HG03135 (cell line): ENCODE results near the gene SPATS2.

Experiments used
- ATAC-seq: cut with Tn5 transposase; IDR thresholded peaks from one replicate; pipeline ENCODE4 v1.9.1; 2021; ENCODE audit warnings: mild to moderate bottlenecking, moderate library complexity; ENCODE audit not compliant: unreplicated experiment

SPATS2 gene

DNA sequence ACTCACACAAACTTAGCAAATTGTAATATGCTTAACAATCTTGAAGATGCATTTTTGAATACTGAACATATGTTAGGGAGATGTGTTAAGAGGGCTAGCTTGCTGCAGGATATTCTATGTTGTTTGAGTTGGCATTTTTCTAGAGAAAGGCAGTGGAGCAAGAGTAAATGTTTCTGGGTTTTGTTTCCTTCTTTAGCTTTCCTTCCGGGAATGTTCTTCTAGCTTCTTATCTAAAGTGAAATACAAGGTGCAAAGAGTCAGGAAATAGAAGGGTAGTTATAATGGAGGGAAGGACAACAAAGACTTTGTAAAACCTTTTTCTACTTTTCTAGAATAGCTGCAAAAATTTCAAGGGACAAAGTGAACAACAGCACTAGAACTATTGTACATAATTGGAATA, 94.0 kb downstream of the SPATS2 start:
- no peak for ATAC-seq

DNA sequence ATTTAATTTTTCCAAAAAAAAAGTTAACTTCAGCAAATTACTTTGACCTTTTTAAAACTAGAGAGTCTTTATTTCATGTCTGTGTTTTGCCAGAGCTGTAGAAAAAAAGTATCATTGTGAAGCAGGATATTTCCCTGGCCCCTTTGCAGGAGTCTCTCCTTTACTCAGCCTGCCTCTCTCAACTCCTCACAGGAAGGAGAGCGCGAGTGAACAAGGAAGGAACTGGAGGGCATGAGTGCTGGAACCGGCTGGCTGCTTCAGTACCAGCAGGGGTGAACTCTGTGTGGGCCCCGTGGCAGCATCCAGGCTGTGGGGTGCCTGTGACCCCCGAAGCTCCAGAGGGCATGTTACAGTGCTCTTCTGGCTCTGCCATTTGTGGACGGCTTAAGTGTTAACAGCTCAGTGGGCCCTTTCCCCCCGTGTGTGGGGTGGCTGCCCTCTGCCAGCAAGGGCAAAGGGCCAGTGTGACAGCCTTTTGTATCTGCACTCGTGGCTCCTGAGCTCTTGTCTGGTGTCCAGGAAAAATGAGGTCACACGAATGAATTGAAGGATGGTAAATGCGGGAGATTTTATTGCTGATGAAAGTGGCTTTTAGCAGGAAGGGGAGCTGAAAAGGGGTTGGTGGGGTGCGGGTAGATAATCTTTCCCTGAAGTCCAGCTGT, 95.0 kb downstream of the SPATS2 start:
- no peak for ATAC-seq

DNA sequence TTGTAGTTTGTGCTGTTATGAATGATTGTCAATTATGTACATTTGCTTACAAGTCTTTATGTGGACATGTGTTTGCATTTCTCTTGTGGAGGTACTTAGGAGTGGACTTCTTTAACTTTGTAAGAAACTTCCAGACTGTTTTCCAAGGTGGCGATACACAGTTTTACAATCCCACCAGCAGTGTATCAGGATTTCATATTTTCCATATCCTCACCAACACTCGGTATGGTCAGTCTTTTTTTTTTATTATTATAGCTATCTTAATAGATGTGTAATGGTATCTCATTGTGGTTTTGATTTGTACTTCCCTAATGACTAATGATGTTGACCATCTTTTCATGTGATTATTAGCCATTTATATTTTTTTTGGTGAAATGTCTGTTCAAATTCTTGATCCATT, 97.9 kb downstream of the SPATS2 start:
- no peak for ATAC-seq

DNA sequence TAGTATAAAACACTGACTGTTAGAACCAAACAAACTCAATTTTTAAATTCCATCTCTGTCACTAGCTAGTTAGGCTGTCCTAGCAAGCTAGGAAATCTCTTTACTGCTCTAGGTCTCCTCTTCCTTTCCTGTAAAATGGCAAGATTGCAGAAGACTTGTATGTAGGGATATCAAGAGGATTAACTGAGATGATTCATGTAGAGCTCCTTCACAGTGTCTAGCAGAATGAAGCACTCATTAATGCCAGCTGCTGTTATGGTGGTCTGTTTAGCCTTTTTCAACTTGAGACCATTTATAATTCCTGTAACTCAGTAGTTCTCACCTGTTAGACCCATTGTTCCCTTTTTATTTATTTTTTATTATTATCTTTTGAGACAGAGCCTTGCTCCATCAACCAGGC, 103.7 kb downstream of the SPATS2 start:
- no peak for ATAC-seq

DNA sequence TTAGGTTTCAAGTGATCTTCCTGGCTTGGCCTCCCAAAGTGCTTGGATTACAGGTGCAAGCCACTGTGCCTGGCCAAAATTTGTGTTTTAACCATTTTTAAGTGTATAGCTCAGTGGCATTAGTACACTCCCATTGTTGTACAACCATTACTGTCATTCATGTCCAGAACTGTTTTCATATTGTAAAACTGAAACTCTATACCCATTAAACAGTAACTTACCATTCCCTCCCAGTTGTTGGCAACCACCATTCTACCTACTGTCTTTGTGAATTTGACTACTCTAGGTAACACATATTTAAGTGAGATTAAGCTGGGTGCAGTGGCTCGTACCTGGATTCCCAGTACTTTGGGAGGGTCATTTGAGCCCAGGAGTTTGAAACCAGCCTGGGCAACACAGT, 104.3 kb downstream of the SPATS2 start:
- ATAC-seq: no peak

DNA sequence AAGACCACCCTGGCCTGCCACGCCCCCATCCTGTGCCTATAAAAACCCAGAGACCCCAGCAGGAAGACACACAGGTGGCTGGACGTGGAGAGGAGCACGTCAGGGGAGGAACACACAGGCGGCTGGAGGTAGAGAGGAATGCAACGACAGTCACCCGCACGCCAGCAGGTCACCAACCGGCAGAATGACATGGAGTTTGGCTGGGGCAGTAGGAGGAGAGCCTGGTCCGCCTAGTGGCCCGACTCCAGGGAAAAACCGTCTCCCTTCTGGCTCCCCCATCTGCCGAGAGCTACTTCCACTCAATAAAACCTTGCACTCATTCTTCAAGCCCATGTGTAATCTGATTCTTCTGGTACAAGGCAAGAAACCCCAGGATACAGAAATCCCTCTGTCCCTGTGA, 108.8 kb downstream of the SPATS2 start:
- ATAC-seq: no peak

DNA sequence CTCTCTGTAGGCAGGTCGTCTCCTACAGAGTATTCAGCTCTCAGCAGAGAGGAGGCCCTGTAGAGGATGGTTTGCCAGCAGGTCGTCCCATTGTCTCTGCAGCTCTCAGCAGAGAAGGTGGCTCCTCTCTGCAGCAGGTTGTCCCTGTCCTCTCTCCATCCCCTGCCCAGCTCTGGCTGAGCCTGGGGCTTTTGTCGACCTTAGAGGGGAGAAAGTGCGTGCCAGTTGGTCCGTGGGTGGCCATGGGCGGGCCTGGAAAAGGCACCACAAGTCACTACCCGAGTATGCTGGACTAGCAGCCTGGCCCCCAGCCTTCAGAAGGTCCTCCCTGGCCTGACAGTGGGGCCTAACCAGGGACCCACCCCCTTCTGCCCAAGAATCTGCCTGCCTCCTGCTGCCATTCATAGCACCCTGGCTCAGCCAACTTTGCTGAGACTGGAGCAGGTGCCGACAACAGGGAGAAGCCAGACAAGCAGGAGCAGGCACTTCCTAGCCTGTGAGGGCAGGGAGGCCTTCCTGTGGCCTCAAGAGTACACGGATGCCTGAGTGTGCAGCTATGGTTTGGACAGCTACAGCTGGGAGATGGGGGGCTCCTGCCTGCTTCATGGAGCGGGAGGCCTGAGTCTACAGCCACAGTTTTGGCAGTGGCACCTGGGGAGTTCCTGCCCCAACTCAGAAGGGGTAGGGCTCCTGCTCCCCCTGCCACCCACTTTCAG, 111.8 kb downstream of the SPATS2 start:
- no peak for ATAC-seq

DNA sequence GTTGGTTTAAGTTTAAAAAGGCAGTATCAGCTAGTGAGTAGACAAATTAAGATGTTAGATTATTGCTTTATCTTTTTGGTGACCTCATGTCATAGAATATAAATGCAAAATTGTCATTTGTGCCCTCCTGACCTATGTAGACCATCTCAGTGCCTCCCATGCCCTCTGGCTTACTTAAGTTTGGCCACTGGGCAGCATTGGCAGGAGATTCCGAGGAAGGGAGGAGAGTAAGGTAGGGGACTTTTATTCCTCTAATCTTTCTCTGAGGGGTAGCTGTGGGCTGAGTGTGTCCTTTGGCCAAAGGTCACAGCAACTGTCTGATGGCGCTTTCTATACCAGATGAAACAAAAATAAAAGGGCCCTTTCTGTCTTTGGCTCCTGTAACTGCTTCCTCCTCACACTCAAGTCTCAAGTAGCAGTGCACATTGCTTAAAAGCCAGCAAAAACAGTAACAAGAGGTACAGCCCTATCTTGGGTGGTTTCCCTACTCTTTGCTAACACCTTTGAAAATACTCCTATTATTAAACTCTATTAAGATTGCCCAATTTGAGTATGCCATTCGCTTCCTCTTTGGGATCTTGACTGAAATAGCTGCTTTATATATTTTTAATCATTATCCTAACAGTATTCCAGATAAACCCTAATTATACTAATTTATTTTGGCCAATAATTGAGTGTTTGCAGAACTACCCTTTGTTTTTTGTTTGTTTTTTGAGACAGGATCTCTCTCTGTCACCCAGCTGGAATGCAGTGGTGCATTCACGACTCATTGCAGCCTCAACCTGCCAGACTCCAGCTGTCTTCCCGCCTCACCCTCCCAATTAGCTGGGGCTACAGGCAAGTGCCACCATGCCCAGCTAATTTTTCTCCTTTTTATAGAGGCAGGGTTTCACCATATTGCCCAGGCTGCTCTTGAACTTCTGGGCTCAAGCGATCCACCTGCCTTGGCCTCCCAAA, 115.1 kb downstream of the SPATS2 start:
- no peak for ATAC-seq

DNA sequence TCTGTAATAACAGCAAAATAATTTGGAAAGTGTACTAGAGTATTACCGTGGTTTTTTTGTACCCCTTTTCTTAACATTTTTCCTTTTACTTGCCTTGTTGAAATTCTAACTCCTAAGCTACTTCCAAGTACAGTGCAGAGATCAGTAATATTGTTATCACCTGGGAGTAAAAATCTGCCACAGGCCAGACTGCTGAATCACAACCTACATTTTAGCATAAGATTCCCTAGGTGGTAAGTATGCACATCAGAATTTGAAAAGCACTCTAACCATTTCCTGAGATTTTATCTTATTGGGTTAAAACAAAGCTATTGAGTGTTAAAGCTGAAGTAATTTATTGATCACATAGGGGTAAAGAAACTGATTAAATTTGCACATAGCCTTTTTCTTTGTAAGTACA, 116.4 kb downstream of the SPATS2 start:
- no peak for ATAC-seq

DNA sequence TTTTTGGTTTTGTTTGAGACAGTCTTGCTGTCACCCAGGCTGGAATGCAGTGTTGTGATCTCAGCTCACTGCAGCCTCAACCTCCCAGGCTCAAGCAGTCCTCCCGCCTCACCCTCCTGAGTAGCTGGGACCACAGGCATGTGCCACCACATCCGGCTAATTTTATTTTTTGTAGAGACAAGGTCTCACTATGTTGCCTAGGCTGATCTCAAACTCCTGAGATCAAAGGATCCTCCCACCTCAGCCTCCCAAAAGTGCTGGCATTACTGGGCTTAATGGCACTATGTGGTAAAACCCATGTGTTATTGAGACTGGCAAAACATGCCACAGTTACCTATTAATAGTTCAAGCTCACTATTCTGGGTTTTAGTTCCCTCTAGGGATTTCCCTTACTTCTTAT, 120.3 kb downstream of the SPATS2 start:
- no peak for ATAC-seq

DNA sequence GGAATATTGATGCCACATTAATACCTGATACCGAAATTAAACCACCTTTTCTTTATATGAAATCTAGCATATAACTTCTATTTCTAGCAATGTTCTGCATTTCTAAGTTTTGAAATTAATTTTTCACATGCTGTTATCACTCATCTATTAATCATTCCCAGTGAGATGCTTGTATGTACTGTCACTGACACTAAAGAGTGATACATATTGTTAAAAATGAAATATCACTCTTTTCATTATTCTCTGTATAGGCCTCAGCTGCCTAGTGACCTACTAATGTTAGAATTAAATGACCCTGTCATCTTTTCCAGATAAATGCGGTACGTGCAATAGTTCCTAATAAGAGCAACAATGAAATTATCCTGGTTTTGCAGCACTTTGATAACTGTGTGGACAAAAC, 121.9 kb downstream of the SPATS2 start:
- ATAC-seq: no peak

DNA sequence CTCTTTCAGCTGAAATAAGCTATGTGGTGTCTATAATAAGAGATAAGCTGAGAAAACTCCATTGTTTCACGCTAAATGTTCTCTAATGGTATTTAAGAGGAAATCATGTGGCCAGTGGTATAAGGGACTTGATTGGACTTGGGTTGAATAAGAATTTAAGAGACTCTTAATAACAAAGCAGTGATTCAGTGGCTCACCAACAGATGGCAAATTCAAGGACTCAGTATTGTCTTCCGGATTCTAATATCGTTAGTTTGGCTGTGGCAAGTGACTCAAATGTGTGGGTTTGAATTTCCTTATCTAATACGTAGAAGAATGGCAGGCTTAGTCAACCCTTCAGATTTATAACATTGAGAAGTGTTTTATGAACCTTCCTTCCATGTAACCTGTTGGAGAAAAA, 122.5 kb downstream of the SPATS2 start:
- ATAC-seq: no peak

DNA sequence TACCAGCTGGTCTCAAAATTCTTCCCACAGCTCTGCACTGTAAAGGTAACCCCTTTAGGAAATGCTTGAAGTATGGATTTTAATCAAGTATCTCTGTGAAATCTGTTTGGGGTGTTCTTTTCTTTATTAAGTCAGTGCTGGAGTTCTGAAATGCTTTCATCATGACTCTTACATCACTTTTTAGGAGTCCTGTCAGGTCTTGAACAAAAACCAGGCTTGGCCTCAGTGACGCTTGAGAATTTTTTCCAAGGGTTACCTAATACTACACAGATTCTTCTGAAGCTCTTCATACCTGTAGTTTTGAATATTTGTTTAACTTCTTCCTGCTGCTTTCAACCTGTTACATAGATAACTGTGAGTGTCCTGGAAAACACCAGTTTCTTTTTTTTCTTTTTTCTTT, 124.6 kb downstream of the SPATS2 start:
- ATAC-seq: no peak

DNA sequence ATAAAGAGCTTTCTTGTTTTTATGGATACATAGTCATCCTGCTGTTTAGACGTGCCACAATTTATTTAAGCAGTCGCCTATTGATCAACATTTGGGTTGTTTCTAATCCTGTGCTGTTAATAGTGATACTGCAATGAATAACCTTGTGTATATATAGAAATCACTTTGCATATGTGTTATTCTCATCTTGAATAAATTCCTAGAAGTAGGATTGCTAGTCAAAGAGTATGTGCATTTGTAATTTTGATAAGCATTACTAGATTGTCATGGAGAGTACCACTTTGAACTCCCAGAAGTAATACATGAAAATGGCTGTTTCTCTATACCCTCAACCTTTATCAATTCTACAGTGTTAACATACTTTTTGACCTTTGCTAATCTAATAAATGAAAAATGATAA, 126.6 kb downstream of the SPATS2 start:
- no peak for ATAC-seq

DNA sequence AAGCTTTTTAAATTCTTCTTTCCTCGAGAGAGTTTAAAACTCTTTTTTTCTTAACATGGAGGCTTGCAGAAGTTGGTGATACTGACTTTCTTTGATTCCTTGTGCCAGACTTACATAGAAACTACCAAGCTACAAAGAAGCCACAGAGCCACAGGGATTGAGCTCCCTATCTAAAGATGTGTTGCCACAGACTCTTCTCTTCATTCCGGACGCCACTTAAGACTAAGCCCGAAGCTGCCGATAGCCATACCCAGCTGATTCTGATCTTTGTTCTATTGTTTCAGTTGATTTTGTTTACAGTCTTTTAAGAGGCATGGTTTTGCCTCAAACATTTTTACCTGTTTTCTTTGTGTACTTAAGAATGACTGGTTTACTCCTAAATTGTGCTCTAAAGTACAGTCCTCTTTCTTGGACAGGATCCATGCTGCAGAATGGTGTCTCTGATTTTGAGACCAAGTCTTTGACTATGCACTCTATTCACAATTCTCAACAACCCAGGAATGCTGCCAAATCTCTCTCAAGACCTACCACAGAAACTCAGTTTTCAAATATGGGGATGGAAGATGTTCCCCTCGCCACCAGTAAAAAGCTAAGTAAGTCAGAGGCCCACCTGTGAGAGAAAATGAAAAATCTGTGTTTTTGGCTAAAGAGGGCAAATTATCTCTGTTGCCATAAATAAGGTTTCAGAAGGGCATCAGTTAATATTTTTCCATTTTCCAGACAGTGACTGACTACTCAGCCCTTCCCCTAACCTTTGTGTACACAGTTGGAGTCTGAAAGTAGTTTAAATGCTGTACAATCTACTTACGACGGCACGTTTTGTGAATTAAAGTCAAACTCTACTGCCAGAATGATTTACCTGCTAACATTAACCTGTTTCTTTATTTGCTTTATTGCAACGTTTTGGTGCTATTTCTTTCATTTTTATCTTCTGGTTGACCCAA, 129.4 kb downstream of the SPATS2 start:
- no peak for ATAC-seq

DNA sequence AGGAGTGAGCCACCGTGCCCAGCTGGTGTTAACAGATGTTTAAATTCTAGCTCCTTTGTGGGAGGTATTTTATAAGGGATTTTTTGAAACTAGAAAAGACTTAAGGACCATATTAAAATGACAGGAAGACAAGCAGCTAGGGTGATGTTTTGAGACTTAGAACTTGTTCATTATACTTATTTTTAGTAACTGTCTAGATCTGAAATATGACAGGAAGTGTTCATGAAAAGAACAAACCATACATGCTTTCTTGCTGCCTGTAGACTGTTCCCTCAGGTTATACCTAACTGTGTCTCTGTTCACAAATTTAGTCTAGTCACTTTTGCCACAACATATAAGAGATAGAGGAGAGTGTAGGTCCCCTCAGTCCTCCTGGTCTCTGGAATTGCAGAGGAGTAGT, 134.6 kb downstream of the SPATS2 start:
- no peak for ATAC-seq

DNA sequence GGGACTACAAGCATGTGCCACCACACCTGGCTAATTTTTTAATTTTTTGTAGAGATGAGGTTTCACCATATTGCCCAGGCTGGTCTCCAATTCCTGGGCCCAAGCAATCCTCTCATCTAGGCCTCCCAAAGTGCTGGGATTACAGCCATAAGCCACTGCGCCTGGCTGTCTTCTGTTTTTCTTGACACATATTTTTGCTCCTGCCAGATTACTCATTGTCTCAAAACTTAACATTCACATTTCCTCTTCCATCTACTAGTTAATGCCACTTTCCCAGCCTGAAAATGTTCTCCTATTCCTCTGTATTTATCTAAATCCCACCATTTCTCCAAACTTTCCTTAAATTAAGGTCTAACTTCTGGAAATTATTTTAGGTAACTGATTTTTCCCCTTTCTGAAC, 135.3 kb downstream of the SPATS2 start:
- ATAC-seq: no peak

DNA sequence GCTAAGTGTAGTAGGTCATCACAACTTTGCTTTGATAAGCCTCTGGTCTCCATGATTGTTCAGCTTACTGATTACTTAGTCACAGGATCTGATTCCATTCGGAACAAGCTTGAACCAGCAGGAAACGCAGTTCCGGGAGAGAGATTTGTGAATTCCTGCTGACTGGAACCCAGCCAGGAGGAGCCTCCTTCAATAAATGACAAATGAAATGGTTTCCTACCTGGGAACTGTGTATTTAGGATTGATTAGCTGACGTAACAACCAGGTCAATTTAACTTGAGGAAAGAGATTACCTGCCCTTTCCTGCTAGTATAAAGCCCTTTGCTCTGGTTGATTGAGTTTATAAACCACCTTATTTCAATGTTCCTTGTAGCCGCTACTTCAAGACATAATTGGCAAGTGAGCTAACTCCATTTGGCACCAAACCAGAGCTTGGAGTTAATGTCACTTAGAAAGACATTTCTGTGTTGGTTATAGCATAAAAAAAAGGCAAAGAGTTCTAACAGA, 136.5 kb downstream of the SPATS2 start:
- no peak for ATAC-seq

DNA sequence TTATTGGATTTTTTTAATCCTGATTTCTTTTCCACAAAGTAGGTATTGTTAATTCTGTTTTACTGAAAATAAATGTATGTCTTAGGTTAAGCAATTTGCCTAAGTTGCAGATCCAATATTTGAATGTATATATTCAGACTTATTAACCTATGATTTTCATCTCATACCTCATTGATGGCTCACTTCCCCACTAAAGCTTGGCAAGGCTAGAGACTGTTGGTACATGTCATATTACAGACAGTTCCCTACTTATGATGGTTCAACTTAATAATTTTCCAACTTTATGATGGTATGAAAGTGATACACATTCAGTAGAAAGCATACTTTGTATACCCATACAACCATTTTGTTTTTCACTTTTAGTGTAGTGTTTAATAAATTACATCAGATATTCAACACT, 138.4 kb downstream of the SPATS2 start:
- no peak for ATAC-seq

DNA sequence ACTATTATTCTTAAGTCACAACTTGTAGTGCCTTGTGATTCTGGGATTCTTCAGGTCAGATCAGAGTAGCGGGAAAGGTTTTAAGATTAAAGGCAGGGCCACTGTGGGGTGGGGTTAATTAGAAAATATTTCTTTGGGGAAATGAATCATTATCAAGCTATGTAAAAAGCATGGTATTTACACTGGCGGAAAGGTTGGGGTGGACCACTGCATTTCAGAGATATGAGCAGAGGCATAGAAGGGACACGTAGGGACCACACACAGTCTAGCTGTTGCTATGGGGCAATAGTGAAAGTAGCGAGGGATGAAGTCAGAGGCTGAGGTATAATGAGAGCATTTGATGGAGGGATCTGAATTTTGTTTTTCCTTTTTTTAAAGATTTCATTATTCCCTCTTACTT, 139.9 kb downstream of the SPATS2 start:
- ATAC-seq: no peak
